ENCODE measurements around the gene TOPBP1. TPM values are rescaled to one million over a fixed set of nuclear protein-coding genes. Genes with fewer than 3 reads are reported as not detected.

TOPBP1 gene
- total and polyA plus RNA-seq, 2 of the 8 experiments (the other 6 are each of a cell fraction or from before 2014, with no cell fraction given): 19.7 to 35.9 TPM

DNA sequence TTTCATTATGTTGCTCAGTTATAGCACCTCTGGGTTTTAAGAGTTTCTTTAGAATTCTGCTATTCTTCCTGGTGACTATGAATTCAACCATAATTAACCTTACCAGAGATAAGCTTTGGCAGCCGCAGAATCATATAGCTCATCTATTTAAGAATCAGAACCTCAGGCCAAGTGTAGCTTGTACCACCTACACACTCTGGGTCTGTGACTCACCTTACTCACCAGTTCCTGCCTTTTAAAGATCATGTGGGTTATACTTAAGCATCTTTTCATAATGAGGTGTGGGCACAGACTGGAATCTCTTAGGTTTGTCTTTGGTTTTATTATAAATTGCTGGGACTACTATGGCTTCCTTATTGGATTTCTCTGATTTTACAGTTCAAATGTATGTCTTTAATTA lies 66.4 kb downstream of the TOPBP1 start:
- Histone ChIP-seq H3K4me3 (ENCODE audit: extremely low read depth in 1 of 4, insufficient read depth in 2 of 4, low read depth in 3 of 4, low read length in 4 of 4) (no peak overlapping the region), H4K5ac (ENCODE audit: insufficient read length, low read depth, low read length) (no peak overlapping the region), H2BK20ac (ENCODE audit: low read length) (no peak overlapping the region), H4K20me1 (replicated peaks in 1 of 2; ENCODE audit: control insufficient read depth in 1 of 2, insufficient read depth in 2 of 2, low read length in 2 of 2) (peaks cover 0 to 2% of the 10 kb centered on the region in 2 experiments), H3K79me2 (ENCODE audit: control insufficient read depth in 1 of 2, insufficient read depth in 2 of 2, low read length in 2 of 2) (no peaks in the 10 kb centered on the region), H3K9ac (replicated peaks in 1 of 4; ENCODE audit: extremely low read depth in 1 of 4, low read depth in 3 of 4, low read length in 3 of 4) (no peak overlapping the region), H3K14ac (ENCODE audit: insufficient read length) (no peak overlapping the region), H3K56ac (replicated peaks; ENCODE audit: insufficient read length, low read depth, low read length) (no peak overlapping the region), H3K36me3 (ENCODE audit: control insufficient read depth in 2 of 4, insufficient read depth in 4 of 4, low read length in 3 of 4) (no peaks in the 10 kb centered on the region; a peak in 1 of 8 replicates), H3K9me3 (ENCODE audit: insufficient read depth in 2 of 2, low read depth in 1 of 2, low read length in 1 of 2) (no peaks in the 10 kb centered on the region), H3K4me1 (replicated peaks in 1 of 4; ENCODE audit: control insufficient read depth in 3 of 4, insufficient read depth in 4 of 4, low read length in 3 of 4) (peaks cover 0 to 2% (median 0%) of the 10 kb centered on the region in 4 experiments; a peak in 1 of 7 replicates), H2BK5ac (ENCODE audit: low read depth, low read length) (no peak overlapping the region), H3K4me2 (ENCODE audit: insufficient read depth in 1 of 2, low read depth in 2 of 2, low read length in 2 of 2) (no peak overlapping the region), H3K27ac (ENCODE audit: low read depth, low read length) (no peak overlapping the region), H3K18ac (ENCODE audit: extremely low read depth, low read length) (no peak overlapping the region), H2BK120ac (replicated peaks; ENCODE audit: low read depth, low read length) (no peak overlapping the region), H4K91ac (replicated peaks; ENCODE audit: insufficient read length, low read length) (no peak overlapping the region), H3K4ac (replicated peaks; ENCODE audit: insufficient read length, low read depth, low read length) (no peak overlapping the region), H4K8ac (ENCODE audit: extremely low read depth, insufficient read depth, low read length) (no peak overlapping the region), H2AFZ (ENCODE audit: low read length) (no peak overlapping the region), H3K27me3 (replicated peaks in 1 of 4; ENCODE audit: control insufficient read depth in 3 of 4, extremely low read depth in 1 of 4, insufficient read depth in 3 of 4, low read length in 3 of 4) (no peaks in the 10 kb centered on the region), H3K23ac (ENCODE audit: insufficient read length) (no peak overlapping the region), H3K79me1 (ENCODE audit: low read depth, low read length) (no peaks in the 10 kb centered on the region), H2BK12ac (ENCODE audit: low read depth, low read length) (no peak overlapping the region), H2AK5ac (ENCODE audit: low read depth, low read length) (no peak overlapping the region), H3K23me2 (ENCODE audit: low read depth, low read length) (no peaks in the 10 kb centered on the region), H2BK15ac (ENCODE audit: low read length) (no peak overlapping the region)
- DNase-seq (ENCODE audit: low read depth in 1 of 2, low spot score in 2 of 2) (no peak), FAIRE-seq (no peak)
- POLR2A ChIA-PET (ENCODE audit: partially characterized antibody): interaction anchor here (1.1 kb wide), 1 partner anchor 9 kb away, joined by 3 read pairs; no protein-coding TSS in a partner anchor
- WGBS, 2 experiments (ENCODE audit: extremely low coverage in 1 of 2, insufficient coverage in 1 of 2, insufficient read length in 1 of 2, insufficient replicate concordance in 2 of 2, low coverage in 1 of 2, low lambda C conversion rate in 2 of 2, missing lambda C conversion rate in 1 of 2): 94% methylated on average over 1 of the region's 1 CpG; no CpG with 5 or more reads in 1 of the 2 experiments
- TF ChIP-seq RFX5 (IDR thresholded peaks at IDR 0.05; ENCODE audit: borderline replicate concordance, low read depth, low read length) (no peak), KDM5A (IDR thresholded peaks at IDR 0.05; ENCODE audit: low read length) (no peak), NRF1 (IDR thresholded peaks at IDR 0.05; ENCODE audit: low read depth, low read length) (no peak), RBBP5 (IDR thresholded peaks at IDR 0.05; ENCODE audit: borderline replicate concordance, low read depth, low read length) (no peak), RAD21 (IDR thresholded peaks at IDR 0.05 in 1 of 2, conservative IDR thresholded peaks at IDR 0.05 in 1 of 2; ENCODE audit: low read depth in 2 of 2, low read length in 2 of 2) (no peak), TCF12 (IDR thresholded peaks at IDR 0.05; ENCODE audit: low read depth, low read length) (no peak), TEAD4 (IDR thresholded peaks at IDR 0.05; ENCODE audit: low read depth, low read length) (no peak)
- CTCF ChIA-PET (ENCODE audit: partially characterized antibody): interaction anchor here (1.0 to 1.5 kb wide), 4 partner anchors 17 to 171 kb away, joined by 4 read pairs; no protein-coding TSS in a partner anchor

Data from H1 (cell line).